RWPE2 (cell line): Measurements from ENCODE around the gene TMEM17.

Source experiments
- ATAC-seq: fragments of 200-7000 bp; cut with Tn5 transposase; 3 replicates; pipeline ENCODE4 v1.9.1; 2021; ENCODE audit warnings: low read depth
- DNase-seq: peaks from one replicate; pipeline ENCODE4 v3.0.0-alpha.2; 2020; ENCODE audit warnings: low spot score
- H3K27ac ChIP-seq: fragments of 450-650 bp; 2 replicates; pipeline ENCODE4 v1.5.1; 2017; ENCODE audit warnings: mild to moderate bottlenecking; ENCODE audit not compliant: poor library complexity, severe bottlenecking
- H3K27me3 ChIP-seq: fragments of 250-450 bp; sonication (Bioruptor Pico); 2 replicates; pipeline ENCODE4 v1.5.1; 2021; ENCODE audit warnings: mild to moderate bottlenecking, moderate library complexity; ENCODE audit not compliant: insufficient read depth, poor library complexity, severe bottlenecking
- H3K36me3 ChIP-seq: fragments of 250-450 bp; sonication (Bioruptor Pico); 2 replicates; pipeline ENCODE4 v1.5.1; 2020; ENCODE audit warnings: low read depth, mild to moderate bottlenecking, moderate library complexity
- H3K4me1 ChIP-seq: fragments of 250-450 bp; sonication (Bioruptor Pico); 2 replicates; pipeline ENCODE4 v1.5.1; 2021; ENCODE audit warnings: mild to moderate bottlenecking, moderate library complexity; ENCODE audit not compliant: insufficient read depth, poor library complexity, severe bottlenecking
- H3K4me3 ChIP-seq: fragments of 250-450 bp; sonication (Bioruptor Pico); 2 replicates; pipeline ENCODE4 v1.5.1; 2021; ENCODE audit warnings: mild to moderate bottlenecking, moderate library complexity; ENCODE audit not compliant: severe bottlenecking
- H3K9me3 ChIP-seq: fragments of 250-450 bp; sonication (Bioruptor Pico); 2 replicates; pipeline ENCODE4 v1.5.1; 2021; ENCODE audit warnings: mild to moderate bottlenecking, moderate library complexity; ENCODE audit not compliant: severe bottlenecking
- CTCF ChIP-seq: fragments of 450-650 bp; IDR thresholded peaks from one replicate; pipeline ENCODE4 v1.5.1; 2017; ENCODE audit warnings: mild to moderate bottlenecking, moderate library complexity; ENCODE audit not compliant: poor library complexity, severe bottlenecking

TMEM17 gene

GRCh38 chr2:62501069-62501468 is 4.9 kb downstream of the TMEM17 start:
- Histone ChIP-seq H3K27ac (no peak overlapping the region), H3K9me3 (no peaks in the 10 kb centered on the region), H3K4me3 (no peak overlapping the region), H3K36me3 (no peaks in the 10 kb centered on the region), H3K27me3 (no peaks in the 10 kb centered on the region), H3K4me1 (no peaks in the 10 kb centered on the region)
- no peak for TF ChIP-seq CTCF
- DNase-seq (no peak), ATAC-seq (no peak)

- H3K9me3 ChIP-seq = no peaks in the 10 kb centered on the region
- H3K4me3 ChIP-seq = no peak overlapping the region
- no peak overlapping the region for H3K27ac ChIP-seq
- H3K36me3 ChIP-seq = no peaks in the 10 kb centered on the region
- no peaks in the 10 kb centered on the region for H3K4me1 ChIP-seq
- TF ChIP-seq CTCF = no peak
- DNase-seq = no peak
- no peak for ATAC-seq
- no peaks in the 10 kb centered on the region for H3K27me3 ChIP-seq
Observed at GRCh38 chr2:62499430-62500060, 6.5 kb downstream of the TMEM17 start.

GRCh38 chr2:62498739-62499138 is 7.3 kb downstream of the TMEM17 start:
- ATAC-seq = no peak
- Histone ChIP-seq H3K9me3 (no peaks in the 10 kb centered on the region), H3K27ac (no peak overlapping the region), H3K4me1 (no peaks in the 10 kb centered on the region), H3K4me3 (no peak overlapping the region), H3K36me3 (no peaks in the 10 kb centered on the region), H3K27me3 (no peaks in the 10 kb centered on the region)
- DNase-seq = no peak
- TF ChIP-seq CTCF = no peak

GRCh38 chr2:62495761-62496160 is 10.2 kb downstream of the TMEM17 start:
- no peaks in the 10 kb centered on the region for H3K27me3 ChIP-seq
- H3K27ac ChIP-seq = no peak overlapping the region
- H3K4me3 ChIP-seq = no peak overlapping the region
- H3K9me3 ChIP-seq = no peaks in the 10 kb centered on the region
- no peaks in the 10 kb centered on the region for H3K4me1 ChIP-seq
- no peak for TF ChIP-seq CTCF
- no peak for DNase-seq
- no peak for ATAC-seq
- H3K36me3 ChIP-seq = no peaks in the 10 kb centered on the region

- no peak overlapping the region for H3K4me3 ChIP-seq
- no peak for DNase-seq
- H3K36me3 ChIP-seq = no peaks in the 10 kb centered on the region
- TF ChIP-seq CTCF = no peak
- no peak for ATAC-seq
- no peaks in the 10 kb centered on the region for H3K9me3 ChIP-seq
- no peaks in the 10 kb centered on the region for H3K27me3 ChIP-seq
- H3K27ac ChIP-seq = no peak overlapping the region
- no peaks in the 10 kb centered on the region for H3K4me1 ChIP-seq
Observed at GRCh38 chr2:62492048-62492447, 13.9 kb downstream of the TMEM17 start.
